Measurements from ENCODE around the gene ILDR1. TPM values are rescaled to one million over a fixed set of nuclear protein-coding genes. Genes with fewer than 3 reads are reported as not detected.
"Not testable (repeated sequence)": the region's sequence is repeated elsewhere in the genome, so short reads cannot be mapped to it uniquely, and the experiment has no call there.

The ILDR1 gene
- total RNA-seq, 3 donors from 2014 or later (not counting 1 experiment from before 2014, with no cell fraction given), result 0.28 TPM; not detected in 2

DNA sequence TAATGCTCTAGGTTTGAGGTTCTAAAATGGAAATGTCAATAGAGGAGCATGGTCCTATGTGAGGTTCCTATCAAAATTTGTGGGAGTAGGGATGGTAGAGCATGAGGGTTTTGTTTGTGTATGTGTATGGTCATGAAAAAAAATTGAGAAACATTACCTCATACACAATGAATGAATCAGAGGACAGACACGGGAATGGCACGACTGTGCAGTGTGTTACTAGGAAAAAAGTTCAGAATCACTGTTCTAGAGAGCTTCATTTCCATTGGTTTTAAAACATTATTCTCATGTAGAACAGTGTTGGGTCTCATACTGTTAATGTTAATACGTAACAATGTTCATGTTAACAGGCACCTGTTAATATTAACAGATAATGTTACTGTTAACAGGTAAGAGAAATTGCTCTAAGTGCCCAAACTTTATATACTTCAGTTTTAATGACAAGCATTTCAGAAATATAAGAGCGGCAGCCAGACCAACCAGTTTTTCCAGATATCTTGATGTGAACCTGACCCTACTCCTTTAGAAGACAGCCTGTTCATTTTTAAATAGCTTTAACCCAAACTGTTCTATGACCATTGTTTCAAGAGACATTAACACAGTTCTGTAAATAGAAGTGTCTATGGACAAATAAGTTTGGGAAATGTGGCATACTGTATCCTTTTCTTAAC is 79.8 kb downstream of the ILDR1 start:
- Mint-ChIP-seq H3K4me3 (no peak overlapping the region), H3K9me3 (no peaks in the 10 kb centered on the region), H3K27ac (no peak overlapping the region), H3K36me3 (no peaks in the 10 kb centered on the region), H3K27me3 (ENCODE audit: low read depth in 2 of 2) (no peaks in the 10 kb centered on the region), H3K4me1 (no peaks in the 10 kb centered on the region)
- H3K27ac ChIP-seq (ENCODE audit: low read length), result no peak overlapping the region
- TF ChIP-seq, protein P1, sequence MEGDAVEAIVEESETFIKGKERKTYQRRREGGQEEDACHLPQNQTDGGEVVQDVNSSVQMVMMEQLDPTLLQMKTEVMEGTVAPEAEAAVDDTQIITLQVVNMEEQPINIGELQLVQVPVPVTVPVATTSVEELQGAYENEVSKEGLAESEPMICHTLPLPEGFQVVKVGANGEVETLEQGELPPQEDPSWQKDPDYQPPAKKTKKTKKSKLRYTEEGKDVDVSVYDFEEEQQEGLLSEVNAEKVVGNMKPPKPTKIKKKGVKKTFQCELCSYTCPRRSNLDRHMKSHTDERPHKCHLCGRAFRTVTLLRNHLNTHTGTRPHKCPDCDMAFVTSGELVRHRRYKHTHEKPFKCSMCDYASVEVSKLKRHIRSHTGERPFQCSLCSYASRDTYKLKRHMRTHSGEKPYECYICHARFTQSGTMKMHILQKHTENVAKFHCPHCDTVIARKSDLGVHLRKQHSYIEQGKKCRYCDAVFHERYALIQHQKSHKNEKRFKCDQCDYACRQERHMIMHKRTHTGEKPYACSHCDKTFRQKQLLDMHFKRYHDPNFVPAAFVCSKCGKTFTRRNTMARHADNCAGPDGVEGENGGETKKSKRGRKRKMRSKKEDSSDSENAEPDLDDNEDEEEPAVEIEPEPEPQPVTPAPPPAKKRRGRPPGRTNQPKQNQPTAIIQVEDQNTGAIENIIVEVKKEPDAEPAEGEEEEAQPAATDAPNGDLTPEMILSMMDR (IDR thresholded peaks at IDR 0.05), result no peak
- no peaks in the 10 kb centered on the region for H3K9me3 ChIP-seq (ENCODE audit: control insufficient read depth, insufficient read depth, low read length)
- DNase-seq (no peak), ATAC-seq (no peak)
- H3K4me3 ChIP-seq (ENCODE audit: low read length), result no peak overlapping the region
- intact Hi-C loops (cut with micrococcal nuclease), result no loop called here
- H3K4me1 ChIP-seq (ENCODE audit: control insufficient read depth, insufficient read depth, low read length), result no peaks in the 10 kb centered on the region
- no peaks in the 10 kb centered on the region for H3K27me3 ChIP-seq (ENCODE audit: control insufficient read depth, insufficient read depth, low read length)
- H3K36me3 ChIP-seq (ENCODE audit: control insufficient read depth, insufficient read depth, low read length), result no peaks in the 10 kb centered on the region
- WGBS (ENCODE audit: insufficient coverage), result 100% methylated on average over 1 of the region's 4 CpGs

DNA sequence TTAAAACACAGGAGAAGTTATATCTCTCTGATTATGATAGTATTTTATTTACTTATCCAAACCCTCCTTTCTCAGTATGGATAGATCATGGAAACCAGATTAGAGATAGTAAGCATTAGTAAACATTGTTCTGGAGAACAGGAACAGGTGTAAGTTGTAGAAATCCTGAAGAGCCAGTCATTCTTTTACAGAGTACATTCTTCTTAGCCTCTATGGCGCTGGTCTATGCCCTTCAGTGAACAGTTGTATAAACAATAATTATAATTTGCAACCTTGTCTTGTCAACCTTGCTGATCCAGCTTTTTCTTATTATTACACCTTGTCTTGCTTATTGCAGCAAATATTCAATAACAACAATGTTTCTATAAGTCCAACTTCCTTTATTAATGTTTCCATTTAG is 80.5 kb downstream of the ILDR1 start:
- ATAC-seq, result no peak
- H3K36me3 ChIP-seq (ENCODE audit: control insufficient read depth, insufficient read depth, low read length), result no peaks in the 10 kb centered on the region
- H3K36me3 Mint-ChIP-seq, result no peaks in the 10 kb centered on the region

DNA sequence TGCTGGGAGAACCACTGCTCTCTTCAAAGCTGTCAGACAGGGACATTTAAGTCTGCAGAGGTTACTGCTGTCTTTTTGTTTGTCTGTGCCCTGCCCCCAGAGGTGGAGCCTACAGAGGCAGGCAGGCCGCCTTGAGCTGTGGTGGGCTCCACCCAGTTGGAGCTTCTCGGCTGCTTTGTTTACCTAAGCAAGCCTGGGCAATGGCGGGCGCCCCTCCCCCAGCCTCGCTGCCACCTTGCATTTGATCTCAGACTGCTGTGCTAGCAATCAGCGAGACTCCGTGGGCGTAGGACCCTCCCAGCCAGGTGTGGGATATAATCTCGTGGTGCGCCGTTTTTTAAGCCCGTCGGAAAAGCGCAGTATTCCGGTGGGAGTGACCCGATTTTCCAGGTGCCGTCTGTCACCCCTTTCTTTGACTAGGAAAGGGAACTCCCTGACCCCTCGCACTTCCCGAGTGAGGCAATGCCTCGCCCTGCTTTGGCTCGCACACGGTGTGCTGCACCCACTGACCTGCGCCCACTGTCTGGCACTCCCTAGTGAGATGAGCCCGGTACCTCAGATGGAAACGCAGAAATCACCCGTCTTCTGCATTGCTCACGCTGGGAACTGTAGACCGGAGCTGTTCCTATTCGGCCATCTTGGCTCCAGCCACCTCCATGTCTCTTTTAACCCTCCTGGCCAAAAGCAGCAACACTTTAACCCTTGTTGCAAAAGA is 83.7 kb downstream of the ILDR1 start:
- DNase-seq; H3K27ac ChIP-seq (ENCODE audit: low read length); H3K4me1 ChIP-seq (ENCODE audit: control insufficient read depth, insufficient read depth, low read length); H3K4me3 Mint-ChIP-seq; H3K9me3 ChIP-seq (ENCODE audit: control insufficient read depth, insufficient read depth, low read length); ATAC-seq; H3K27ac Mint-ChIP-seq; H3K27me3 ChIP-seq (ENCODE audit: control insufficient read depth, insufficient read depth, low read length); H3K36me3 ChIP-seq (ENCODE audit: control insufficient read depth, insufficient read depth, low read length); H3K9me3 Mint-ChIP-seq; intact Hi-C loops (cut with micrococcal nuclease); H3K4me3 ChIP-seq (ENCODE audit: low read length); H3K27me3 Mint-ChIP-seq (ENCODE audit: low read depth in 2 of 2); H3K4me1 Mint-ChIP-seq; H3K36me3 Mint-ChIP-seq: not testable (repeated sequence)
- 95% methylated on average over 29 of the region's 29 CpGs for WGBS (ENCODE audit: insufficient coverage)

More for the DNA sequence above, 80.5 kb downstream of the ILDR1 start:
- no peaks in the 10 kb centered on the region for H3K4me1 Mint-ChIP-seq
- Histone ChIP-seq H3K27ac (ENCODE audit: low read length) (no peak overlapping the region), H3K27me3 (ENCODE audit: control insufficient read depth, insufficient read depth, low read length) (no peaks in the 10 kb centered on the region), H3K9me3 (ENCODE audit: control insufficient read depth, insufficient read depth, low read length) (no peaks in the 10 kb centered on the region), H3K4me1 (ENCODE audit: control insufficient read depth, insufficient read depth, low read length) (no peaks in the 10 kb centered on the region), H3K4me3 (ENCODE audit: low read length) (no peak overlapping the region)
- no peaks in the 10 kb centered on the region for H3K27me3 Mint-ChIP-seq (ENCODE audit: low read depth in 2 of 2)
- TF ChIP-seq, protein P1 (IDR thresholded peaks at IDR 0.05), result no peak
- no peak for DNase-seq
- no peak overlapping the region for H3K27ac Mint-ChIP-seq
- H3K9me3 Mint-ChIP-seq, result no peaks in the 10 kb centered on the region
- intact Hi-C loops (cut with micrococcal nuclease), result no loop called here
- no peak overlapping the region for H3K4me3 Mint-ChIP-seq
- 92% methylated on average over 1 of the region's 1 CpG for WGBS (ENCODE audit: insufficient coverage)

Other genes starting within 250 kb of the ILDR1 start
- gene IQCB1, start 187.2 kb downstream of the ILDR1 start, total RNA-seq, result 10 to 100 TPM; 42.6 to 44.3 (median 42.6) TPM
- gene EAF2, start 187.0 kb downstream of the ILDR1 start, total RNA-seq, result 1 to 10 TPM; 5.1 to 7.4 (median 5.4) TPM
- 1 to 10 TPM in 2 of 3 donors, under 1 TPM in 1; 0.78 to 4.4 (median 2.2) TPM for gene SLC15A2, start 127.8 kb downstream of the ILDR1 start, total RNA-seq
- 1 to 10 TPM; 2.1 to 6.9 (median 4.7) TPM for gene CD86, start 33.1 kb upstream of the ILDR1 start, total RNA-seq
- gene CASR, start 161.4 kb upstream of the ILDR1 start, total RNA-seq, result under 1 TPM in 1 of 3 donors, not detected in 2; 0.10 TPM